22Rv1 (cell line): ENCODE measurements around the gene QKI.

Source experiments
- ZFX ChIP-seq: fragments of 450-650 bp; IDR thresholded peaks from 2 replicates; pipeline ENCODE4 v1.6.1; 2017; ENCODE audit warnings: antibody characterized with exemption, borderline replicate concordance
- TF ChIP-seq, protein P1 (sequence below): fragments of 450-650 bp; IDR thresholded peaks from 2 replicates; pipeline ENCODE4 v1.5.1; 2017; ENCODE audit warnings: mild to moderate bottlenecking

- TF ChIP-seq, protein P1, sequence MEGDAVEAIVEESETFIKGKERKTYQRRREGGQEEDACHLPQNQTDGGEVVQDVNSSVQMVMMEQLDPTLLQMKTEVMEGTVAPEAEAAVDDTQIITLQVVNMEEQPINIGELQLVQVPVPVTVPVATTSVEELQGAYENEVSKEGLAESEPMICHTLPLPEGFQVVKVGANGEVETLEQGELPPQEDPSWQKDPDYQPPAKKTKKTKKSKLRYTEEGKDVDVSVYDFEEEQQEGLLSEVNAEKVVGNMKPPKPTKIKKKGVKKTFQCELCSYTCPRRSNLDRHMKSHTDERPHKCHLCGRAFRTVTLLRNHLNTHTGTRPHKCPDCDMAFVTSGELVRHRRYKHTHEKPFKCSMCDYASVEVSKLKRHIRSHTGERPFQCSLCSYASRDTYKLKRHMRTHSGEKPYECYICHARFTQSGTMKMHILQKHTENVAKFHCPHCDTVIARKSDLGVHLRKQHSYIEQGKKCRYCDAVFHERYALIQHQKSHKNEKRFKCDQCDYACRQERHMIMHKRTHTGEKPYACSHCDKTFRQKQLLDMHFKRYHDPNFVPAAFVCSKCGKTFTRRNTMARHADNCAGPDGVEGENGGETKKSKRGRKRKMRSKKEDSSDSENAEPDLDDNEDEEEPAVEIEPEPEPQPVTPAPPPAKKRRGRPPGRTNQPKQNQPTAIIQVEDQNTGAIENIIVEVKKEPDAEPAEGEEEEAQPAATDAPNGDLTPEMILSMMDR = no peak
- no peak for TF ChIP-seq ZFX
These were observed 191.0 kb downstream of the QKI start for GRCh38 chr6:163605385-163606097.
